Peyer's patch (tissue), 4 donors: ENCODE measurements around the gene SMIM15.

Experiments used
- POLR2A ChIP-seq, 2 donors: fragments of 450-650 bp; IDR thresholded peaks; one replicate each; pipeline ENCODE4 v1.5.1; 2017; ENCODE audit warnings: antibody characterized with exemption in 2 of 2, mild to moderate bottlenecking in 2 of 2, moderate library complexity in 2 of 2
- TF ChIP-seq, protein P1 (sequence below), 6 experiments: fragments of 450-650 bp in 4 of 6; fragments of 200-600 bp in 2 of 6; sonication (generic) in 1 of 6; IDR thresholded peaks; one replicate each; pipeline ENCODE4 v1.5.1; 2017 to 2019; ENCODE audit warnings: antibody characterized with exemption in 6 of 6, mild to moderate bottlenecking in 3 of 6, moderate library complexity in 1 of 6

- TF ChIP-seq, protein P1, sequence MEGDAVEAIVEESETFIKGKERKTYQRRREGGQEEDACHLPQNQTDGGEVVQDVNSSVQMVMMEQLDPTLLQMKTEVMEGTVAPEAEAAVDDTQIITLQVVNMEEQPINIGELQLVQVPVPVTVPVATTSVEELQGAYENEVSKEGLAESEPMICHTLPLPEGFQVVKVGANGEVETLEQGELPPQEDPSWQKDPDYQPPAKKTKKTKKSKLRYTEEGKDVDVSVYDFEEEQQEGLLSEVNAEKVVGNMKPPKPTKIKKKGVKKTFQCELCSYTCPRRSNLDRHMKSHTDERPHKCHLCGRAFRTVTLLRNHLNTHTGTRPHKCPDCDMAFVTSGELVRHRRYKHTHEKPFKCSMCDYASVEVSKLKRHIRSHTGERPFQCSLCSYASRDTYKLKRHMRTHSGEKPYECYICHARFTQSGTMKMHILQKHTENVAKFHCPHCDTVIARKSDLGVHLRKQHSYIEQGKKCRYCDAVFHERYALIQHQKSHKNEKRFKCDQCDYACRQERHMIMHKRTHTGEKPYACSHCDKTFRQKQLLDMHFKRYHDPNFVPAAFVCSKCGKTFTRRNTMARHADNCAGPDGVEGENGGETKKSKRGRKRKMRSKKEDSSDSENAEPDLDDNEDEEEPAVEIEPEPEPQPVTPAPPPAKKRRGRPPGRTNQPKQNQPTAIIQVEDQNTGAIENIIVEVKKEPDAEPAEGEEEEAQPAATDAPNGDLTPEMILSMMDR (IDR thresholded peaks at IDR 0.05), result no peak
- TF ChIP-seq POLR2A (IDR thresholded peaks at IDR 0.05), result no peak
These were observed 1.6 kb upstream of the SMIM15 start for GRCh38 chr5:61163905-61164304.
